ENCODE data around the gene PDX1. TPM values are rescaled to one million over a fixed set of nuclear protein-coding genes. Genes with fewer than 3 reads are reported as not detected.

PDX1 gene
- total RNA-seq, 1 donor from 2014 or later: not detected

DNA sequence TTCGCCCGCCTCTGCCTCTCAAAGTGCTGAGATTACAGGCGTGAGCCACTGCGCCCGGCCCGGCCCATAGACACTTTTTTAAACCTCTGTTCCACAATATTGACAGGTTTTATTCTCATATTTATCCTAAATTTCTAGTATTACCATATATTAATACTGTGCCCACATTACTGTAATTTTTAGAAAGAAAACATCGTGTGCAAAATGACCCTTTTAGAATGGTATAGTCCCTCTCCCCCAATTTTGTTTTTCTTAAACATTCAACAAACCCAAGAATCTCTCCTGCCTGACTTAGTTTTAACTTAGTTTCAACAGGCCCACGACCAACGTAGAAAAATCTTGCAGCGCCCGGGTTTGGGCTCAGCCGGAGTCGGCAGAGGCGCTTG, 40.2 kb downstream of the PDX1 start:
- H3K4me1 ChIP-seq: peaks cover 16% of the 10 kb centered on the region

DNA sequence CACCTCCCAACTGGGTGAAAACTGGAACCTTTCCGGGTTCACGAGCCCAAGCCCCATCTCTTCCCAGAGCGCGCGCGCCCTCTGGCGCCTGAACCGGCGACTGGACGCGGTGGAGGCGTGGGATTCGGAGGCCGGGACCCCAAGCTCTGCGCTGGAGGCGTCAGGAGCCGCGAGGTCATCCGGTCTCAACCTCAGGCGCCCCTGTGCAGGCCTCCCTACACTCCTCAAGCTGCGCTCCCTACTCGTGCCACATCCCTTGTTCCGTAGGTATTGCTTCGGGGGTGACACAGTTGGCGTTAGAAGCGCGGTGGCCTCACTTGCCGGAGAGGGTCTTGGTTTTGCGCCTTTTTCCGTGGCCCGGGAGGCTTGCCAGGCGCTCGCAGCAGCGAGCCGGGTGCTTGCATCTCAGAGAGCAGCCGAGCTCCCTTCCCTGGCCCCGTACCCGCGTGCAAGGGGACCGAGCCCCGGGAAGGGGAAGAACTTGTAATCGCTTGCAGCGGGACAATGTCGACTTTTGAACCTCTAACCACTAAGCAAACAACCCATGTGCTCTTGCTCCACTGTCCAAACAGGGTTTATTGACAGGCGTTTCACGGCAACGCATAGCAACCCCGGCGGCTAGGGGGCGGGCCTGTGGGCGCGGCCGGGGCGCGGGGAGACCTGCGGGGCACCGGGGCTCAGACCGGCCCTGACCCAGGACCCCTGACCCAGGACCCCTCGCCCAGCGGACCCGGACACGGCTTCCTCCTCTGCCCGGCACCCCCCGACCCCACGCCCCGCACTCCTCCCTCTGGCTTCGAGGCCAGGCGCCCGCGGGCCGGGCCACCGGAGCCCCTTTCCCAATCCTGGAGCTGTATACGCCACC, 40.8 kb downstream of the PDX1 start:
- no peaks in the 10 kb centered on the region for H3K9me3 ChIP-seq
- peaks cover 16% of the 10 kb centered on the region for H3K4me1 ChIP-seq
- intact Hi-C loops (cut with DNase I): no loop called here
- TF ChIP-seq, protein P1, sequence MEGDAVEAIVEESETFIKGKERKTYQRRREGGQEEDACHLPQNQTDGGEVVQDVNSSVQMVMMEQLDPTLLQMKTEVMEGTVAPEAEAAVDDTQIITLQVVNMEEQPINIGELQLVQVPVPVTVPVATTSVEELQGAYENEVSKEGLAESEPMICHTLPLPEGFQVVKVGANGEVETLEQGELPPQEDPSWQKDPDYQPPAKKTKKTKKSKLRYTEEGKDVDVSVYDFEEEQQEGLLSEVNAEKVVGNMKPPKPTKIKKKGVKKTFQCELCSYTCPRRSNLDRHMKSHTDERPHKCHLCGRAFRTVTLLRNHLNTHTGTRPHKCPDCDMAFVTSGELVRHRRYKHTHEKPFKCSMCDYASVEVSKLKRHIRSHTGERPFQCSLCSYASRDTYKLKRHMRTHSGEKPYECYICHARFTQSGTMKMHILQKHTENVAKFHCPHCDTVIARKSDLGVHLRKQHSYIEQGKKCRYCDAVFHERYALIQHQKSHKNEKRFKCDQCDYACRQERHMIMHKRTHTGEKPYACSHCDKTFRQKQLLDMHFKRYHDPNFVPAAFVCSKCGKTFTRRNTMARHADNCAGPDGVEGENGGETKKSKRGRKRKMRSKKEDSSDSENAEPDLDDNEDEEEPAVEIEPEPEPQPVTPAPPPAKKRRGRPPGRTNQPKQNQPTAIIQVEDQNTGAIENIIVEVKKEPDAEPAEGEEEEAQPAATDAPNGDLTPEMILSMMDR (IDR thresholded peaks at IDR 0.05): peak; percentile 36
- H3K27me3 ChIP-seq: peaks cover 95% of the 10 kb centered on the region
- H3K27ac ChIP-seq: no peak overlapping the region
- H3K36me3 ChIP-seq: no peaks in the 10 kb centered on the region
- DNase-seq: peak; percentile 81
- peak; percentile 93 for ATAC-seq
- H3K4me3 ChIP-seq: peak overlapping the region; percentile 25

More for the DNA sequence above, 40.2 kb downstream of the PDX1 start:
- H3K9me3 ChIP-seq: no peaks in the 10 kb centered on the region
- TF ChIP-seq, protein P1 (IDR thresholded peaks at IDR 0.05): no peak
- no peak overlapping the region for H3K27ac ChIP-seq
- ATAC-seq: no peak
- no peak for DNase-seq
- H3K4me3 ChIP-seq: peak overlapping the region; percentile 25
- intact Hi-C loops (cut with DNase I): no loop called here
- H3K27me3 ChIP-seq: peaks cover 95% of the 10 kb centered on the region
- H3K36me3 ChIP-seq: no peaks in the 10 kb centered on the region

DNA sequence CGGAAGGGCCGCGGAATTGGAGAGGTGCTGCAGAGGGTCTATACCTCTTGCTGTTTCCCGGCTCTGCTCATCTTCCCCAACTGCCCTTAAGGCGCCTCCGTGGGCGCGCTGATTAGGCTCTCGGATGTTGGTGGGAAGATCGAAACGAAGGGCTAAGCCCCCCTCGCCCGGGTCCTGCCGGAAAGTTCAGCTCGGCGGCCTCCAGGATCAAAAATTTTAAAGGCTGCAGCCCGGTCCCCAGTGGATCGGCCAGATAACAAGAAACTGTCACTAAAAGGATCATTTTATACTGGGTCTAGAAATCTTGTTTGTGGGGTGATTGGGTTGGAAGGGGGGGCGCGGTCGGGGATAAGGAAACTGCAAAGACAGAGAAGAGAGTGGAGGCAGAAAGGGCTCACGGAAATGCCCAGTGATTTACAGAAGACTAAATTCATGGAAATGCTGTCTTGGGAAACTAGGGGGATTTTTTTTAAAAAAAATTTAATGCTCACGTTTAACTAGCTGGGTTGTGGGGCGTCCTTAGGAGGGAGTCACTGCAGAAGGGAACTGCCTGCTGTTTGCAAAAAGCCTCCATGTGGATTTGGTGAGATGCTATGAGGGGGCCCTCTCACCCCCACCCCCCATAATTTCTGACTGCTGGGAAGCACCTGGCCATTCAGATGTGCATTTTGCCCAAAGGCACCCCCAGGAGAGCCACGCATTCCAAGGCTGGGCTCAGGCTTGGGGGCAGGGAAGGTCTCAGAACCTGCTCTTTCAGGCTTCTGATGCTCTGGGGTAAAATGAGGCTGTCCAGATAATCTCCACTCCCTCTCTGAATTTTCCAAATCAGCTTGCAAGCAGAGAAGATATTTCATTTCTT, 41.7 kb downstream of the PDX1 start:
- ATAC-seq (no peak), DNase-seq (no peak)
- TF ChIP-seq, protein P1 (IDR thresholded peaks at IDR 0.05): no peak
- Histone ChIP-seq H3K9me3 (no peaks in the 10 kb centered on the region), H3K36me3 (no peaks in the 10 kb centered on the region), H3K4me3 (peak overlapping the region; percentile 25), H3K27me3 (peaks cover 95% of the 10 kb centered on the region), H3K27ac (no peak overlapping the region), H3K4me1 (peaks cover 16% of the 10 kb centered on the region)
- intact Hi-C loops (cut with DNase I): no loop called here

DNA sequence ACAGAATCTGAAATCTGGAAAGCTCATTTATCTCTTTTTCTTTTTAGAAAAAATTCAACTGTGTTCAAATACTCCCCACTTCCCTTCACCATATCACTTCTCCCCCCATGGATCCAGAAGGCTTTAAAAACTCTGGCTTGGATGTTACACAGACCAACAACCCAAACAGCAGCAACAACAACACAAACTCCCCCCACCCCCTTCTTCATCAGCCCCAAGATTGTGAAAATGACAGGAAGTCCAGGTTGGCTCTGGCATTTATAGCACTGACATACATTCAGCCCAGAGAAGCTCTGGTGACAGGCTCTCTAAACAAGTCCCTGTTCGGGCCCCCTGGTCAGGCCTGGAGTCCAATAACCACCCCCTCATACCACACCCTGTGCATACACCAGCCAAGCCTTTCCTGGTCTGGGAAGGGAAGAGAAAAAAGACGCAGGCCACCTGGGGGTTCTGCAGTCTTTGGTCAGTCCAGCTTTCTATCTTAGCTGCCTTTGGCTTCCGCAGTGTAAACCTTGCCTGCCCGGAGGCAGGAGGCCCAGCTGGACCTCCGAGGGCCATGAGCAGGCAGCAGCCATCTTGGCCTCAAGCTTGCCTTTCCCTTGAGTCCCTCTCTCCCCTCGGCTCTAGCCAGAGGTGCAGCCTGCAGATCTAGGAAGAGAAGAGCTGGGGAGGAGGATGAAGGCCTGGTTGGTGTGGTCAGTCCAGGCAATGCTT, 42.5 kb downstream of the PDX1 start:
- ATAC-seq (no peak), DNase-seq (no peak)
- intact Hi-C loops (cut with DNase I): no loop called here
- H3K4me1 ChIP-seq: peaks cover 16% of the 10 kb centered on the region
- H3K9me3 ChIP-seq: no peaks in the 10 kb centered on the region
- TF ChIP-seq, protein P1 (IDR thresholded peaks at IDR 0.05): no peak
- no peak overlapping the region for H3K27ac ChIP-seq
- no peak overlapping the region for H3K4me3 ChIP-seq
- H3K27me3 ChIP-seq: peaks cover 95% of the 10 kb centered on the region
- no peaks in the 10 kb centered on the region for H3K36me3 ChIP-seq

DNA sequence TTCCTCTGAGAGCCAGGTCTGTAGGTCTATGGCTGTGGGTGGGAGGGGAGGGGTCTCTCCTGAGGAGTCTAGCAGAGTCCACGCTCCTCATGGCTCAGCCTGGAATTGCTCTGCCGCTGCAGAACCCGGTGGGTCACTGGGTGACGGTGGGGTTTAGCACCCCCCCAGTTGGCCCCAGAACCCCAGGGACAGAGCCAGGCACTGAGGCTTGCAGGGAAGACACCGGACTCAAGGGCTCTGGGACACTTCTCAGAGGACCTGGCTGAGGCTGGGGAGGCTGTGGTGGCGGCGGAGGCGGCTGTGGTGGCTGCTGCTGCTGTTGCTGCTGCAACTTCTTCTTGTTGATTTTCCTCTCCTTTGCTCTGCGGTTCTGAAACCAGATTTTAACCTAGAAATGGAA, 43.2 kb downstream of the PDX1 start:
- TF ChIP-seq, protein P1 (IDR thresholded peaks at IDR 0.05): no peak
- DNase-seq (no peak), ATAC-seq (no peak)
- Histone ChIP-seq H3K4me3 (no peak overlapping the region), H3K27ac (no peak overlapping the region), H3K4me1 (peaks cover 16% of the 10 kb centered on the region), H3K36me3 (no peaks in the 10 kb centered on the region), H3K27me3 (peaks cover 95% of the 10 kb centered on the region), H3K9me3 (no peaks in the 10 kb centered on the region)
- intact Hi-C loops (cut with DNase I): no loop called here

All from upper lobe of right lung (tissue), 1 donor.